ENCODE results near the gene EFCAB11. TPM values are rescaled to one million over a fixed set of nuclear protein-coding genes. Genes with fewer than 3 reads are reported as not detected.

Gene EFCAB11
- total and polyA plus RNA-seq, 9 of the 15 experiments (the other 6 are each of a cell fraction or from before 2014, with no cell fraction given) = 13.4 to 37.9 (median 17.4) TPM

GRCh38 chr14:89787525-89787924 lies 167.0 kb downstream of the EFCAB11 start:
- no peaks in the 10 kb centered on the region for H3K36me3 ChIP-seq (ENCODE audit: control insufficient read depth, insufficient read depth, low read length)
- CTCF ChIA-PET (ENCODE audit: low intra/inter-chr PET ratio) = no interaction called here
- no peaks in the 10 kb centered on the region for H3K79me2 ChIP-seq (ENCODE audit: control insufficient read depth, insufficient read depth, low read length)
- intact Hi-C loops (cut with micrococcal nuclease) (no loop called here), in situ Hi-C loops (cut with MboI) (no loop called here)
- DNase-seq (ENCODE audit: extremely low read depth in 1 of 4, low spot score in 3 of 4) = no peak
- H3K4me1 ChIP-seq (replicated peaks in 1 of 2; ENCODE audit: control insufficient read depth in 2 of 2, insufficient read depth in 2 of 2, low read length in 2 of 2) = no peaks in the 10 kb centered on the region
- H3K9me3 ChIP-seq (replicated peaks; ENCODE audit: control insufficient read depth, insufficient read depth, low read depth, low read length) = no peaks in the 10 kb centered on the region
- no peak for ATAC-seq
- no peak overlapping the region for H2AFZ ChIP-seq (ENCODE audit: low read depth, low read length)
- POLR2A ChIA-PET = interaction anchor here (0.6 kb wide), 1 partner anchor 11 kb away, joined by 3 read pairs; no protein-coding TSS in a partner anchor
- H3K9me1 ChIP-seq (ENCODE audit: control insufficient read depth, insufficient read depth, low read length) = no peaks in the 10 kb centered on the region
- no peaks in the 10 kb centered on the region for H4K20me1 ChIP-seq (replicated peaks; ENCODE audit: control insufficient read depth, insufficient read depth, low read length)
- no peak for FAIRE-seq
- no peaks in the 10 kb centered on the region; a peak in 1 of 5 replicates for H3K27me3 ChIP-seq (ENCODE audit: control insufficient read depth in 2 of 2, insufficient read depth in 2 of 2, low read length in 2 of 2)
- TF ChIP-seq SMAD2 (IDR thresholded peaks at IDR 0.05; ENCODE audit: low read depth, low read length) = no peak
- no peak for TF ChIP-seq TCF3 (CRISPR knock-in tag; IDR thresholded peaks at IDR 0.05)
- TF ChIP-seq, protein P1, sequence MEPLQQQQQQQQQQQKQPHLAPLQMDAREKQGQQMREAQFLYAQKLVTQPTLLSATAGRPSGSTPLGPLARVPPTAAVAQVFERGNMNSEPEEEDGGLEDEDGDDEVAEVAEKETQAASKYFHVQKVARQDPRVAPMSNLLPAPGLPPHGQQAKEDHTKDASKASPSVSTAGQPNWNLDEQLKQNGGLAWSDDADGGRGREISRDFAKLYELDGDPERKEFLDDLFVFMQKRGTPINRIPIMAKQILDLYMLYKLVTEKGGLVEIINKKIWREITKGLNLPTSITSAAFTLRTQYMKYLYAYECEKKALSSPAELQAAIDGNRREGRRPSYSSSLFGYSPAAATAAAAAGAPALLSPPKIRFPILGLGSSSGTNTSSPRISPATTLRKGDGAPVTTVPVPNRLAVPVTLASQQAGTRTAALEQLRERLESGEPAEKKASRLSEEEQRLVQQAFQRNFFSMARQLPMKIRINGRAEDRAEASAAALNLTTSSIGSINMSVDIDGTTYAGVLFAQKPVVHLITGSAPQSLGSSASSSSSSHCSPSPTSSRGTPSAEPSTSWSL (CRISPR knock-in tag; IDR thresholded peaks at IDR 0.05; ENCODE audit: borderline replicate concordance) = no peak
- no peak for TF ChIP-seq SNRNP70 (optimal IDR thresholded peaks at IDR 0.05; ENCODE audit: low read depth, low read length)
- no peak for TF ChIP-seq NFE2 (IDR thresholded peaks at IDR 0.05; ENCODE audit: low read depth)
- TF ChIP-seq NFXL1 (CRISPR knock-in tag; IDR thresholded peaks at IDR 0.05) = no peak
- no peak for TF ChIP-seq TEAD2 (tag; IDR thresholded peaks at IDR 0.05)
- TF ChIP-seq, protein P2, sequence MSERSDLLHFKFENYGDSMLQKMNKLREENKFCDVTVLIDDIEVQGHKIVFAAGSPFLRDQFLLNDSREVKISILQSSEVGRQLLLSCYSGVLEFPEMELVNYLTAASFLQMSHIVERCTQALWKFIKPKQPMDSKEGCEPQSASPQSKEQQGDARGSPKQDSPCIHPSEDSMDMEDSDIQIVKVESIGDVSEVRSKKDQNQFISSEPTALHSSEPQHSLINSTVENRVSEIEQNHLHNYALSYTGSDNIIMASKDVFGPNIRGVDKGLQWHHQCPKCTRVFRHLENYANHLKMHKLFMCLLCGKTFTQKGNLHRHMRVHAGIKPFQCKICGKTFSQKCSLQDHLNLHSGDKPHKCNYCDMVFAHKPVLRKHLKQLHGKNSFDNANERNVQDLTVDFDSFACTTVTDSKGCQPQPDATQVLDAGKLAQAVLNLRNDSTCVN (CRISPR knock-in tag; IDR thresholded peaks at IDR 0.05) = no peak
- TF ChIP-seq MAFK (IDR thresholded peaks at IDR 0.05; ENCODE audit: low read length) = no peak
- TF ChIP-seq ELK1 (CRISPR knock-in tag; IDR thresholded peaks at IDR 0.05) = no peak
- no peak for TF ChIP-seq NFE2L1 (tag; IDR thresholded peaks at IDR 0.05; ENCODE audit: borderline replicate concordance, low read depth)
- no peak for TF ChIP-seq PTBP1 (IDR thresholded peaks at IDR 0.05; ENCODE audit: low read depth, low read length)
- no peak for TF ChIP-seq ZNF699 (CRISPR knock-in tag; IDR thresholded peaks at IDR 0.05; ENCODE audit: insufficient replicate concordance)
- no peak for TF ChIP-seq JUNB (CRISPR knock-in tag; conservative IDR thresholded peaks at IDR 0.05)
- no peak for TF ChIP-seq FOXK1 (CRISPR knock-in tag; IDR thresholded peaks at IDR 0.05; ENCODE audit: borderline replicate concordance)
- no peak for TF ChIP-seq ZFP30 (CRISPR knock-in tag; IDR thresholded peaks at IDR 0.05; ENCODE audit: borderline replicate concordance)
- TF ChIP-seq ILK (tag; IDR thresholded peaks at IDR 0.05; ENCODE audit: borderline replicate concordance, low read depth) = no peak
- TF ChIP-seq MAX (CRISPR knock-in tag; IDR thresholded peaks at IDR 0.05) = no peak
- 30% methylated on average over 4 of the region's 4 CpGs for WGBS (ENCODE audit: insufficient coverage, low coverage, missing lambda C conversion rate)
- no TSS peak for BruUV-seq (replicated peaks)
- H3K4me2 ChIP-seq (ENCODE audit: insufficient read depth, low read length) = no peak overlapping the region
- H3K9ac ChIP-seq (ENCODE audit: insufficient read depth in 1 of 2, low read depth in 2 of 2, low read length in 2 of 2) = no peak overlapping the region
- no peak overlapping the region for H3K27ac ChIP-seq (ENCODE audit: extremely low read depth, low read depth, low read length)
- no peak overlapping the region for H3K4me3 ChIP-seq
